Endothelial cell of umbilical vein (primary cell): ENCODE measurements around the gene SCPEP1. TPM values are rescaled to one million over a fixed set of nuclear protein-coding genes. Genes with fewer than 3 reads are reported as not detected.

ENCODE experiments used
- BruUV-seq: library from RNA; stranded (reverse); fragments of 400-500 nt; replicated peaks from 2 replicates; lab custom pipeline; 2021; lab: Mats Ljungman, UMichigan
- CTCF ChIA-PET: fragments of 300-600, 350-600 bp; sonication (Branson Sonifier 250); formaldehyde crosslinking; loops from one replicate; lab custom pipeline; 2021; ENCODE audit warnings: antibody characterized with exemption, inconsistent platforms; lab: Charles Lee
- POLR2A ChIA-PET: fragments of 300-600, 350-600 bp; sonication (Branson Sonifier 250); formaldehyde crosslinking; loops from one replicate; lab custom pipeline; 2021; ENCODE audit warnings: antibody characterized with exemption, inconsistent platforms; lab: Charles Lee
- DNase-seq: peaks from one replicate; pipeline ENCODE4 v3.0.0-alpha.2; 2011; ENCODE audit warnings: low read depth, low spot score
- FAIRE-seq: peaks from 2 replicates; lab custom pipeline; 2011; peaks lifted over from hg19 to GRCh38; lab: Jason Lieb, UNC
- H2AFZ ChIP-seq: 2 replicates; pipeline ENCODE4 v1.6.0; 2012; ENCODE audit warnings: low read depth, low read length, control low read depth, inconsistent platforms
- H3K27ac ChIP-seq: 2 replicates; pipeline ENCODE4 v1.5.1; 2011; ENCODE audit warnings: low read depth, mild to moderate bottlenecking, control low read depth, low read length, moderate library complexity; ENCODE audit not compliant: insufficient read depth
- H3K27me3 ChIP-seq, 2 experiments: 2 replicates each; pipeline versions ENCODE4 v1.6.0 to v1.6.1; 2011; ENCODE audit warnings: low read length in 2 of 2, mixed read lengths in 1 of 2; ENCODE audit not compliant: control insufficient read depth in 2 of 2, insufficient read depth in 2 of 2
- H3K36me3 ChIP-seq, 2 experiments: 2 replicates in 1 of 2; 3 replicates in 1 of 2; pipeline ENCODE4 v1.5.1; 2011; ENCODE audit warnings: low read length in 2 of 2, mild to moderate bottlenecking in 1 of 2, moderate library complexity in 1 of 2; ENCODE audit not compliant: control insufficient read depth in 2 of 2, insufficient read depth in 2 of 2; ENCODE audit errors: extremely low read depth in 1 of 2
- H3K4me1 ChIP-seq: 3 replicates; pipeline ENCODE4 v1.5.1; 2011; ENCODE audit warnings: mild to moderate bottlenecking, low read length; ENCODE audit not compliant: control insufficient read depth, insufficient read depth; ENCODE audit errors: extremely low read depth
- H3K4me2 ChIP-seq: 2 replicates; pipeline ENCODE4 v1.6.1; 2011; ENCODE audit warnings: low read length, control low read depth, mixed read lengths; ENCODE audit not compliant: insufficient read depth
- H3K4me3 ChIP-seq, 3 experiments: fragments of 200-600 bp in 1 of 3; sonication (generic), shearing (Covaris generic) in 1 of 3; replicated peaks in 1 of 3; 2 replicates each; pipeline ENCODE4 v1.5.1; 2011 to 2016; ENCODE audit warnings: control low read depth in 3 of 3, low read length in 3 of 3, mild to moderate bottlenecking in 2 of 3, inconsistent platforms in 1 of 3, low read depth in 1 of 3, moderate library complexity in 1 of 3; ENCODE audit not compliant: insufficient read depth in 1 of 3
- H3K79me2 ChIP-seq: 2 replicates; pipeline ENCODE4 v1.6.0; 2012; ENCODE audit warnings: low read length, inconsistent platforms; ENCODE audit not compliant: control insufficient read depth, insufficient read depth
- H3K9ac ChIP-seq: replicated peaks from 2 replicates; pipeline ENCODE3; 2011; ENCODE audit warnings: low read length, control low read depth; ENCODE audit not compliant: insufficient read depth; ENCODE audit errors: extremely low read depth
- H3K9me1 ChIP-seq: replicated peaks from 3 replicates; pipeline ENCODE4 v1.6.0; 2011; ENCODE audit warnings: mild to moderate bottlenecking, low read length; ENCODE audit not compliant: control insufficient read depth, insufficient read depth; ENCODE audit errors: extremely low read depth
- H3K9me3 ChIP-seq: replicated peaks from 2 replicates; pipeline ENCODE4 v1.5.1; 2012; ENCODE audit warnings: low read length, inconsistent platforms; ENCODE audit not compliant: control insufficient read depth, insufficient read depth
- H4K20me1 ChIP-seq: replicated peaks from 2 replicates; pipeline ENCODE3; 2011; ENCODE audit warnings: mild to moderate bottlenecking, low read length; ENCODE audit not compliant: control insufficient read depth, insufficient read depth; ENCODE audit errors: extremely low read depth
- FOS ChIP-seq: IDR thresholded peaks from 2 replicates; pipeline ENCODE4 v1.6.1; 2011; ENCODE audit warnings: mild to moderate bottlenecking, low read length, moderate library complexity, borderline replicate concordance; ENCODE audit not compliant: insufficient read depth
- GATA2 ChIP-seq: IDR thresholded peaks from 2 replicates; pipeline ENCODE4 v1.7.0; 2011; ENCODE audit warnings: low read depth, mild to moderate bottlenecking, moderate library complexity, mixed read lengths, low read length; ENCODE audit not compliant: insufficient read length, insufficient read depth
- JUN ChIP-seq: IDR thresholded peaks from 2 replicates; pipeline ENCODE4 v1.6.1; 2011; ENCODE audit warnings: borderline replicate concordance, low read depth; ENCODE audit not compliant: insufficient read length, insufficient read depth
- POLR2A ChIP-seq: IDR thresholded peaks from 2 replicates; pipeline ENCODE4 v1.6.1; 2012; ENCODE audit warnings: low read depth, mild to moderate bottlenecking, control low read depth, low read length
- dilution Hi-C: fragments of 300-500 bp; cut with MboI; formaldehyde crosslinking; loops from one replicate; pipeline ENCODE4 v1.15.0; 2019; ENCODE audit warnings: low sequenced_read_pairs; ENCODE audit not compliant: extremely low pct_ligation_motif_present
- intact Hi-C: fragments of 100-400 bp; cut with micrococcal nuclease; formaldehyde crosslinking; loops from one replicate; pipeline ENCODE4 v1.10.0; 2022
- polyA plus RNA-seq, 4 experiments: library from polyadenylated mRNA; depleted of rRNA in 3 of 4; stranded (reverse) in 3 of 4; unstranded in 1 of 4; fragments of >200 nt; gene quantifications; 2 replicates each; pipeline versions ENCODE4 v1.2.1 to v1.2.3, GENCODE V29; 2011 to 2012; ENCODE audit warnings: missing spikeins in 1 of 4
- total RNA-seq: library from RNA; stranded (reverse); gene quantifications from 2 replicates; pipeline ENCODE4 v1.2.3, GENCODE V29; 2021
- TF ChIP-seq, protein P1 (sequence below): IDR thresholded peaks from 2 replicates; pipeline ENCODE4 v1.6.1; 2011; ENCODE audit not compliant: insufficient read depth, insufficient read length
- TF ChIP-seq, protein P2 (sequence below), 2 donors: IDR thresholded peaks; 1 replicate in 1 of 2; 2 replicates in 1 of 2; pipeline ENCODE4 v1.5.1; 2011; ENCODE audit warnings: low read length in 2 of 2, mild to moderate bottlenecking in 2 of 2, moderate library complexity in 2 of 2, control low read depth in 1 of 2, inconsistent platforms in 1 of 2, low read depth in 1 of 2; ENCODE audit not compliant: insufficient read depth in 1 of 2; ENCODE audit errors: extremely low read depth in 1 of 2

Gene SCPEP1
- total and polyA plus RNA-seq, 2 donors (not counting 3 experiments of a cell fraction or from before 2014, with no cell fraction given), result 38.6 to 43.6 TPM

DNA sequence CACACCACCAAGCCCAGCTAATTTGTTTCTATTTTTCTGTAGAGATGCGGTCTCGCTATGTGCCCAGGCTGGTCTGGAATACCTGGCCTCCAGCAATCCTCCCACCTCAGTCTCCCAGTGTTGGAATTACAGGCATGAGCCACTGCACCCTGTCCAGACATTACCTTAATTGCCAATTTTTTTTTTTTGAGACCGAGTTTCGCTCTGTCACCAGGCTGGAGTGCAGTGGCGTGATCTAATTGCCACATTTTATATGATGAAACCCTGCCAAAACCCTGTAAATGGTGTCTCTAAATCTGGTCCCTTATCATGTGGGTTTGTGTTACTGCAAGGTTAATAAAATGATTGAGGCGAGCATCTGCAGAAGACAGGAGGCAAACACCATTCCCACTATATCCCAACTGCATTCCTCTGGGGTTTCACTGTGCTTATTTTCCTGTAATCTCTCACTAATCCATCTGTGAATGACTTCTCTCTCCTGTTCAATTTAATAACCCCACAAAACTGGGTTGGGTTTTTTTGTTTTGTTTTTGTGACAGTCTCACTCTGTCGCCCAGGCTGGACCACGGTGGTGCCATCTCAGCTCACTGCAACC lies 44.7 kb upstream of the SCPEP1 start:
- Histone ChIP-seq H3K4me2 (no peak overlapping the region), H3K27ac (no peak overlapping the region), H3K9ac (no peak overlapping the region), H2AFZ (no peak overlapping the region), H3K4me1 (peaks cover 17% of the 10 kb centered on the region), H3K79me2 (no peaks in the 10 kb centered on the region), H3K27me3 (no peaks in the 10 kb centered on the region), H3K36me3 (peaks cover 2% of the 10 kb centered on the region in 2 experiments), H3K4me3 (no peak overlapping the region), H4K20me1 (no peaks in the 10 kb centered on the region), H3K9me3 (peaks cover 1% of the 10 kb centered on the region), H3K9me1 (no peaks in the 10 kb centered on the region)
- DNase-seq (no peak), FAIRE-seq (no peak)
- ChIA-PET CTCF (interaction anchor here (0.8 to 1.2 kb wide), 2 partner anchors 14 to 113 kb away, joined by 3 read pairs; no protein-coding TSS in a partner anchor), POLR2A (no interaction called here)
- dilution Hi-C loops, result no loop called here
- TF ChIP-seq, protein P1, sequence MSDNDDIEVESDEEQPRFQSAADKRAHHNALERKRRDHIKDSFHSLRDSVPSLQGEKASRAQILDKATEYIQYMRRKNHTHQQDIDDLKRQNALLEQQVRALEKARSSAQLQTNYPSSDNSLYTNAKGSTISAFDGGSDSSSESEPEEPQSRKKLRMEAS, result no peak
- TF ChIP-seq FOS, result no peak
- TF ChIP-seq JUN, result no peak
- no peak for TF ChIP-seq POLR2A
- TF ChIP-seq, protein P2, sequence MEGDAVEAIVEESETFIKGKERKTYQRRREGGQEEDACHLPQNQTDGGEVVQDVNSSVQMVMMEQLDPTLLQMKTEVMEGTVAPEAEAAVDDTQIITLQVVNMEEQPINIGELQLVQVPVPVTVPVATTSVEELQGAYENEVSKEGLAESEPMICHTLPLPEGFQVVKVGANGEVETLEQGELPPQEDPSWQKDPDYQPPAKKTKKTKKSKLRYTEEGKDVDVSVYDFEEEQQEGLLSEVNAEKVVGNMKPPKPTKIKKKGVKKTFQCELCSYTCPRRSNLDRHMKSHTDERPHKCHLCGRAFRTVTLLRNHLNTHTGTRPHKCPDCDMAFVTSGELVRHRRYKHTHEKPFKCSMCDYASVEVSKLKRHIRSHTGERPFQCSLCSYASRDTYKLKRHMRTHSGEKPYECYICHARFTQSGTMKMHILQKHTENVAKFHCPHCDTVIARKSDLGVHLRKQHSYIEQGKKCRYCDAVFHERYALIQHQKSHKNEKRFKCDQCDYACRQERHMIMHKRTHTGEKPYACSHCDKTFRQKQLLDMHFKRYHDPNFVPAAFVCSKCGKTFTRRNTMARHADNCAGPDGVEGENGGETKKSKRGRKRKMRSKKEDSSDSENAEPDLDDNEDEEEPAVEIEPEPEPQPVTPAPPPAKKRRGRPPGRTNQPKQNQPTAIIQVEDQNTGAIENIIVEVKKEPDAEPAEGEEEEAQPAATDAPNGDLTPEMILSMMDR (IDR thresholded peaks at IDR 0.05; ENCODE audit: extremely low read depth in 1 of 2, insufficient read depth in 1 of 2, low read depth in 1 of 2, low read length in 2 of 2), result no peak
- TF ChIP-seq GATA2, result no peak
- intact Hi-C loops, result no loop called here
- no TSS peak for BruUV-seq
